GM18508 (cell line): ENCODE results near the gene RNF34.
"Not testable (repeated sequence)": the region's sequence is repeated elsewhere in the genome, so short reads cannot be mapped to it uniquely, and the experiment has no call there.

Experiments
- ATAC-seq: cut with Tn5 transposase; IDR thresholded peaks from one replicate; pipeline ENCODE4 v1.9.1; 2021; ENCODE audit warnings: moderate number of reproducible peaks; ENCODE audit not compliant: insufficient read depth, unreplicated experiment

RNF34 gene, protein sequence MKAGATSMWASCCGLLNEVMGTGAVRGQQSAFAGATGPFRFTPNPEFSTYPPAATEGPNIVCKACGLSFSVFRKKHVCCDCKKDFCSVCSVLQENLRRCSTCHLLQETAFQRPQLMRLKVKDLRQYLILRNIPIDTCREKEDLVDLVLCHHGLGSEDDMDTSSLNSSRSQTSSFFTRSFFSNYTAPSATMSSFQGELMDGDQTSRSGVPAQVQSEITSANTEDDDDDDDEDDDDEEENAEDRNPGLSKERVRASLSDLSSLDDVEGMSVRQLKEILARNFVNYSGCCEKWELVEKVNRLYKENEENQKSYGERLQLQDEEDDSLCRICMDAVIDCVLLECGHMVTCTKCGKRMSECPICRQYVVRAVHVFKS

GRCh38 chr12:121399391-121400331, at the start of gene RNF34:
RNF34 (plus strand) TSS chr12:121400118; CDS start chr12:121400213, 95 bp downstream.
- peak; percentile 68 for ATAC-seq

DNA sequence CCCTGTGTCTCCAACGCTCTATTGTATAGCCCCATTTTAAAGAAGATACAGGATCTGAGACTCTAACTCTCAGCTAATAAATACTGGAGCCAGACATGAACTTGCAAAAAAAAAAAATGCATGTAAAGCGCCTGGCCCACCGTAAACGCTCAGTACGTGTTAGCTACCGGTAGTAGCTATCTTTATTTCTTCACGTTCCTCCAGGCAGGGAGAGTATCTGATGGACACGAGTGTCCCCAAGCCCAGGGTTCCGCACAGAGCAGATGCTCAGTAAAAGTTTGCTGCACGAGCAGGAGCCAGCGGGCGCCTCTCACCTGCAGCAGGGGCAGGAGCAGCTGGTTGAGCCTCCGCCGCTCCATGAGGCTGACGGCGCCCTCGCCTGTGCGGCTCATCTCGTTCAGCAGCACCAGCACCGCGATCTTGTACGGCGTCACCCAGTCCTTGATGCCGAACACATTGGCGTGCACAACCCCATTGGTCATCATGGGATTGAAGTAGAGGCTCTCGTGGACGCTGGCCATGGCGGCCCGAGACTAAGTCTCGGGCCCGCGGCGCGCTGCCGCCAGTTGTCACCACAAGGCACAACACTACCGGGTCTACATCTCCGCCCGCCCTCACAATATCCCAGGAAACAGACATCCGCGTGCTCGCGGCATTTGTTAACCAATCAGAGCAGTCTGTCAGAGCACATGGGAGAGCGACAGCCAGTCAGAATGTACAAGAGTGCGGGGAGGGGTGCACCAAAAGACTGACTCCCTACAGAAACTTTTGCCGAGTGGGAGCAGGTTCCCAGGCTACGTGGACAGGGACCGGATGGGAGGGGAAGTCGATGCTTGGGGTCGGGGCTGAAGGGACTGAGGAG, 47.9 kb upstream of the RNF34 start, which contains the start of gene ANAPC5:
TSS of gene ANAPC5 (minus strand) at position 592 of the 862 bp plus-strand sequence. CDS start at position 521, 71 bp downstream.
- ATAC-seq = peak; percentile 86

- ATAC-seq = no peak
Measured at GRCh38 chr12:121352682-121353018, 47.3 kb upstream of the RNF34 start.

DNA sequence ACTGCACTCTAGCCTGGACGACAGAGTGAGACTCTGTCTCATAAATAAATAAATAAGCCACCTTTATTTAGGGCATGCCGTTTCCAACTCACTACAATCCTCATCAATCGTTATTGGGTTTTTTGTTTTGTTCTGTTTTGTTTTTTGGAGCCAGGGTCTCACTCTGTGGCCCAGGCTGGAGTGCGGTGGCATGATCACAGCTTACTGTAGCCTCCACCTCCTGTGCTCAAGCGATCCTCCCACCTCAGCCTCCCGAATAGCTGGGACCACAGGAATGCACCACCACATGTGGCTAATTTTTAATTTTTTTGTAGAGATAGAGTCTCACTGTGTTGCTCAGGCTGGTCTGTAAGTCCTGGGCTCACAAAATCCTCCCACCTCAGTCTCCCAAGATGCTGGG, 44.1 kb upstream of the RNF34 start:
- ATAC-seq = no peak

GRCh38 chr12:121356657-121357056, 43.3 kb upstream of the RNF34 start:
- ATAC-seq = no peak

DNA sequence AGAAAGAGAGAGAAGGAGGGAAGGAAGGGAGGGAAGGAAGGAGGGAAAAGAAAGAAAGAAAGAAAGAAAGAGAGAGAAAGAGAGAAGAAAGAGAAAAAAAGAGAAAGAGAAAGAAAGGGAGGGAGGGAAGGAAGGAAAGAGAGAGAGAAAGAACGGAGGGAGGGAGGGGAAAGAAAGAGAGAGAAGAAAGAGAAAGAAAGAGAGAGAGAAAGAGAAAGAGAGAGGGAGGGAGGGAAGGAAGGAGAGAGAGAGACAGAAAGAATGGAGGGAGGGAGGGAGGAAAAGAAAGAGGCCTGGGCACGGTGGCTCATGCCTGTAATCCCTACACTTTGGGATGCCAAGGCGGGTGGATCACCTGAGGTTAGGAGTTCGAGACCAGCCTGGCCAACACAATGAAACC, 42.6 kb upstream of the RNF34 start:
- no peak for ATAC-seq

- ATAC-seq = no peak
Measured at GRCh38 chr12:121358073-121358472, 41.8 kb upstream of the RNF34 start.

DNA sequence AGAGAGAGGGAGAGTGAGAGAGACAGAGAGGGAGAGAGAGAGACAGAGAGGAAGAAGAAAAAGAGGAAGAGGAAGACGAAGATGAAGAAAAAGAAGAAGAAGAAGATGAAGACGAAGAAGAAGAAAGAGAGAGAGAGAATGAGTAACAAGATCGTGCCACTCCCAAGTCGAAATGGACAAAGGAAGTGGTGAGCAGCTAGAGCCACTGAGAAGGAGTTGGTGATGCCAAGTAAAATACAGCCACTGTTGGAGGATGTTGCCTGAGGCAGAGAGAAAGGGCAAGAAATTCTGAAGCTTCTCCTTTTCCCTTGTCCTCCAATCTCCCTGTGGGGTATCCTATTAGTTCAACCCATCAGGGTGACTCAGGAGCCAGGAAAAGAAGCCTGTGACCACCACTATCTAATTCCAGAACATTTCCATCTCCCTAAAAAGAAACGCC, 35.2 kb upstream of the RNF34 start:
- ATAC-seq = no peak

GRCh38 chr12:121365416-121366062, 34.4 kb upstream of the RNF34 start:
- no peak for ATAC-seq

DNA sequence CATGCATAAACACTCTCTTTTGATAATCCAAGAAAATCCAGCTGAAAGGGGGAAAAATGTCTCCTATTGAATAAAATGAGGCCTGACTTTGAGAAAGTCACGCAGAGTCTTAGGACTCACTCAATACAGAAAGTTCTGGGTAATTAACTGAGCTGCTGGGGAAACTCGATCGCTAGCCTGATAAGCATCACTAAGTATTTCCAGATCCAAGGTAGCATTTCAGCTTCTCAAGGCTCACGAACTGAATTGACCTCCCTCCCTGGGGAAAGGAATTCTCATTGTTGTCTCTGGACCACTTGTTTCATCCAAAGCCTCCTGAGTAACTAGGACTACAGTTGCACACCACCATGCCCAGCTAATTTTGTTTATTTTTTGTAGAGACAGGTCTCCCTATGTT, 33.9 kb upstream of the RNF34 start:
- ATAC-seq = no peak

GRCh38 chr12:121371404-121371803, 28.5 kb upstream of the RNF34 start:
- no peak for ATAC-seq

- no peak for ATAC-seq
Measured at GRCh38 chr12:121373755-121374154, 26.2 kb upstream of the RNF34 start.

GRCh38 chr12:121374336-121374735, 25.6 kb upstream of the RNF34 start:
- not testable (repeated sequence) for ATAC-seq

GRCh38 chr12:121374945-121375584, 24.9 kb upstream of the RNF34 start:
- not testable (repeated sequence) for ATAC-seq

GRCh38 chr12:121376754-121377697, 22.9 kb upstream of the RNF34 start:
- ATAC-seq = no peak

GRCh38 chr12:121378736-121379135, 21.2 kb upstream of the RNF34 start:
- ATAC-seq = no peak

DNA sequence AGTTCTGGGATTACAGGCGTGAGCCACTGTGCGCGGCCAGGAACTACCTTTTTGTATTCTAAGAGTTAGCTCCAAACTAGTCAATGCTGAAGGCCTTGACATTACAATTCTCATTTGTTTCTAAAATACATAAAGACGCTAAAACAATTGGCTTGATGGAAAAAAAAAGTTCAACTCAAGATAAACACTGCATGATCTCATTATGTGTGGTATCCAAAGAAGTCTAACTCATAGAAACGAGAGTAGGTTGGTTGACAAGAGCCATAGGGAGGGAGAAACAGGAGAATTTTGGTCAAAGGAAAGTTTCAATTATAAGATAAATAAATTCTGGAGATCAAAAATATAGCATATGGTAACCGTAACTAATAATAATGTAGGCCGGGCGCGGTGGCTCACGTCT, 20.0 kb upstream of the RNF34 start:
- ATAC-seq = no peak

GRCh38 chr12:121383601-121384021, 16.3 kb upstream of the RNF34 start:
- no peak for ATAC-seq
